Astrocyte of the spinal cord (primary cell): ENCODE data around the gene TEX51.

ENCODE experiments used
- DNase-seq: peaks from one replicate; pipeline ENCODE4 v3.0.0; 2011; ENCODE audit warnings: low read depth, low spot score
- H3K4me3 ChIP-seq: 2 replicates; pipeline ENCODE4 v1.5.1; 2011; ENCODE audit warnings: low read depth, mild to moderate bottlenecking, low read length, moderate library complexity
- in situ Hi-C: cut with HindIII; loops from 2 replicates; pipeline ENCODE4 v1.10.0; 2017; ENCODE audit warnings: low sequenced_read_pairs
- TF ChIP-seq, protein P1 (sequence below): IDR thresholded peaks from 2 replicates; pipeline ENCODE4 v1.5.1; 2012; ENCODE audit warnings: low read depth, mild to moderate bottlenecking, low read length, inconsistent platforms

TEX51 gene

DNA sequence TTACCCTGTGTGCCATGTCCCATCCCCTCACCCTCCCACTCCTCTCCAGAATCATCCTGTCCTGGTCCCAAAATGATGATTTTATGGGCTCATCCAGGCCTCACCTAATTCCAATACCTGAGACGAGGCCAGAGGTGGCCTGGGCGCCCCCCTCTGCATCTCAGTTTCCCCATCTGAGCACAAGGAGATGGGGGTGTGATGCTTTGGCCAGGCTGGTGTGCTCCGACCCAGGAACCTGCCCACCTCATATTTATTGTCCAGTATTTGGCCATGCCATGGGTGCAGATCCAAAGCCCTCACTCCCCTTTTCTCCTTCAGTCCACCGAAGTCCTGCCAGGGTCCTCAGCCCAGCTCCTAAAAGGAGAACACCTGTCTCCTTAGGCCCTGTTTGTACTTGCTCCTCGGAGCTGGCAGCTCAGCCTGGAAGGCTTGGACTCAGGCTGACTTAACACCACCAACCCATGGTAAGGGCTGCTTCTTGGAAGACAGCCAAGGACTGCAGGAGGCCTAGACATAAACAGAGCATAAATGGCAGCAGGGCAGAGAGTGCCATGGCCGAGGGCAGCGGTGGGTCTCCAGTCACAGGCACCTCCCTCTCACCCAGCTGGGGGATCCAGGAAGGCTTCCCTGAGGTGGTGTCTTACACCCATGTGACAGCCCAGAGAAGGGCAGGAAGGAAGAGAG lies 3.6 kb downstream of the TEX51 start:
- in situ Hi-C loops = no loop called here
- H3K4me3 ChIP-seq = no peak overlapping the region
- no peak for DNase-seq
- TF ChIP-seq, protein P1, sequence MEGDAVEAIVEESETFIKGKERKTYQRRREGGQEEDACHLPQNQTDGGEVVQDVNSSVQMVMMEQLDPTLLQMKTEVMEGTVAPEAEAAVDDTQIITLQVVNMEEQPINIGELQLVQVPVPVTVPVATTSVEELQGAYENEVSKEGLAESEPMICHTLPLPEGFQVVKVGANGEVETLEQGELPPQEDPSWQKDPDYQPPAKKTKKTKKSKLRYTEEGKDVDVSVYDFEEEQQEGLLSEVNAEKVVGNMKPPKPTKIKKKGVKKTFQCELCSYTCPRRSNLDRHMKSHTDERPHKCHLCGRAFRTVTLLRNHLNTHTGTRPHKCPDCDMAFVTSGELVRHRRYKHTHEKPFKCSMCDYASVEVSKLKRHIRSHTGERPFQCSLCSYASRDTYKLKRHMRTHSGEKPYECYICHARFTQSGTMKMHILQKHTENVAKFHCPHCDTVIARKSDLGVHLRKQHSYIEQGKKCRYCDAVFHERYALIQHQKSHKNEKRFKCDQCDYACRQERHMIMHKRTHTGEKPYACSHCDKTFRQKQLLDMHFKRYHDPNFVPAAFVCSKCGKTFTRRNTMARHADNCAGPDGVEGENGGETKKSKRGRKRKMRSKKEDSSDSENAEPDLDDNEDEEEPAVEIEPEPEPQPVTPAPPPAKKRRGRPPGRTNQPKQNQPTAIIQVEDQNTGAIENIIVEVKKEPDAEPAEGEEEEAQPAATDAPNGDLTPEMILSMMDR = no peak

DNA sequence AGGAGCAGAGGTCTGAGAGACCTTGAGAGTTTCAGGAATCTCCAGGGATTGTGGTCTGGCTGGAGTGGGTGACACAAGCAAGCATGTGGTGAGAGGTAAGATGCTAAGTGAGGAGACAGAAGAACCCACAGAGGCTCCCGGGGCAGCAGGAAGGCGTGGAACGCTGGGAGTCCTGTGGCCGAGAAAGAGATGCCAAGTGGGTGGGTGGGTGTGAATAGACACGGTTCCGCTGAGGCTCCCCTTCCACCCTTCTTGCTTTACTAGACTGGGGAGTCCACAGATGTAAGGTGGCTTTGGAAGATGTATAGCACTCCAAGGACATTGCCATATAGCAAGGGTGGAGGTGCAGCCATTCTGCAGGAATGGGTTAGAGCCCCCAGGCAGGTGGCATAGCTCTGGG lies 4.2 kb downstream of the TEX51 start:
- no peak overlapping the region for H3K4me3 ChIP-seq
- DNase-seq = no peak
- in situ Hi-C loops = no loop called here
- TF ChIP-seq, protein P1 = no peak

DNA sequence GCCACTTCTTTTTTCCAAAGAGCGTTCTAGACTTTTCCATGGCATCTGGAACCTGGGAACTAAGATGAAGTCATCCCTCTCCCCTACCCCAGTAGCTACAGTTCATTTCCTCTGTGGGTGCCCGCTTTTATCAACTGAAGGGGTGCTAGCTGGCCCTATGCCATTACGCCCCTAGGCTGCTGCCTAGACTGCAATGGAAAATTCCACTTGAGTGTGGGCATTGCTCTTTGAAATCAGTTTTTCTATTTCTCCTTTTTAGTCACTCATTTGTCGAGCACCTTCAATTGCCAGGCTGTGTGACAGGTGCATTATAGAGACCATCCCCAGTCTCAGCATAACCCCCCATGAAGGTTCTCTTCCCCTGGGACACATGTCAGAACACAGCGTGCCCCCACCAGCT lies 7.3 kb downstream of the TEX51 start:
- in situ Hi-C loops = no loop called here
- DNase-seq = no peak
- TF ChIP-seq, protein P1 = no peak
- no peak overlapping the region for H3K4me3 ChIP-seq

DNA sequence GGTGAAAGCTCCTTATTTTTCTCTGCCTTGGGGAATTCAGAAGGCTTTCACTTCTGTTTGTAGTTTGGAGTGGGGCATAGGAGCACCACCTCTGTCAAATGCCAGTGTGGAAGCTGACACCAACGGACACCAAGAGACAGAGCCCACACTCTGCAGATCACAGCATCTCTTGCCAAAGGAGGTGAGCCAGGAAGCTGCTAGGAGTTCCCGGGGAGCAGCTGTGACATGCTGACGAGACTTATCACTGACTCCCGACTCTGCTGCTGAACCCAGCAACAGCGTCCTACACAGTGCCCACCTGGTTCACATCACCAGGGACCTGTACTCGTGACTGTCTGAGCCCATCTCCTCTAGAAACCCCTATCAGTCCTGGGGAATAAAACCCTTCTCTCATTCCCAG lies 8.1 kb downstream of the TEX51 start:
- no peak for DNase-seq
- TF ChIP-seq, protein P1 = no peak
- in situ Hi-C loops = no loop called here
- H3K4me3 ChIP-seq = no peak overlapping the region

DNA sequence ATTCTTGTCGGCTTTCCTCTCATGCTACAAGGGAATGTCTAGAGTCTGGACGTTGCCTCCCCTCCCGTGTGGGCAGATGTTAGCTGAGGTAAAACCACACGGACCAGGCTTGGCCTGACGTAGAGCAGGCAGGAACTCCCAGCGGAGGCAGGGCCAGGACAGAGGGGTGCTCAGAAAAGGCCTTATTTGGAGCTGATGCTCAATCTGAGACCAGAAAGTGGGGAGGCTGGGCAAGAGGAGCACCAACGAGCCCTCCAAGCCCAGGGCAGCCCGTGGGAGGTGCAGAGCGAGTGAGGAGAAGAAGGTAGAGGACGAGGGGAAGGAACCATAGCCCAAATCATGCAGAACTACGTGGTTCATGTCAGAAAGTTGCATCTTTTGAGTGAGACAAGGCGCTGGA lies 9.0 kb downstream of the TEX51 start:
- in situ Hi-C loops = no loop called here
- H3K4me3 ChIP-seq = no peak overlapping the region
- TF ChIP-seq, protein P1 = no peak

DNA sequence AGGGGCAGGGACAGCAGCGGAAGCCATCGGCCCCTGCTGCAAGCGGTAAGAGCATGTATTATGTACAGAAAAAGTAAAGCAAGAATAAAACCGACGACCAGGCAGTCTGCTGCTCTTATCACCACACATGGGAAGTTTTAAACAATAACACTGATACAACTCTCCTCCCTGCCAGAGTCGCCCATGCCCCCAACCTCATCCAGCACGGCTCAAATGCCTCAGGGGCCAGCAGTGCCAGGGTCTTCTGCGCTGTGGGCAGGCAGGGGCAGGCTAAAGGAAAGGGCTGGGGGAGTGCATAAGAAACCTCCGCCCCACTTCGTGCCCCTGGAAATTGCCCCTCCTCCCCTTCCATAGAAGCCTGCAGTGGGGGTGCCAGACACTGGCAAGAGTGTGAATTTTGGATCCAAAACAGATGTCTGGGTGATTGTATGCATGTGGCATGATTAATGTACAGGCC lies 10.1 kb downstream of the TEX51 start:
- TF ChIP-seq, protein P1 = no peak
- DNase-seq = no peak
- in situ Hi-C loops = no loop called here

More for the DNA sequence above, 9.0 kb downstream of the TEX51 start:
- no peak for DNase-seq

More for the DNA sequence above, 10.1 kb downstream of the TEX51 start:
- no peak overlapping the region for H3K4me3 ChIP-seq
